HFFc6 (cell line): Measurements from ENCODE around the gene GRM4. TPM values are rescaled to one million over a fixed set of nuclear protein-coding genes. Genes with fewer than 3 reads are reported as not detected.

Experiments used
- DNase-seq: peaks from one replicate; pipeline ENCODE4 v3.0.0-alpha.2; 2018
- H3K27ac Mint-ChIP-seq: 2 replicates; pipeline ENCODE4 v1.8.0; 2020; ENCODE audit warnings: mild to moderate bottlenecking, mixed read lengths
- H3K27me3 Mint-ChIP-seq: 2 replicates; pipeline ENCODE4 v1.8.0; 2021; ENCODE audit warnings: mild to moderate bottlenecking, moderate library complexity, mixed read lengths; ENCODE audit not compliant: insufficient read depth
- H3K36me3 Mint-ChIP-seq: 2 replicates; pipeline ENCODE4 v1.8.0; 2021; ENCODE audit warnings: low read depth, mixed read lengths
- H3K4me1 Mint-ChIP-seq: 2 replicates; pipeline ENCODE4 v1.8.0; 2020; ENCODE audit warnings: low read depth, mixed read lengths
- H3K4me3 Mint-ChIP-seq: 2 replicates; pipeline ENCODE4 v1.8.0; 2020; ENCODE audit warnings: mild to moderate bottlenecking, moderate library complexity, mixed read lengths
- H3K9me3 Mint-ChIP-seq: 2 replicates; pipeline ENCODE4 v1.8.0; 2020; ENCODE audit warnings: mild to moderate bottlenecking, mixed read lengths
- CTCF ChIP-seq: fragments of 200-600 bp; sonication (generic); IDR thresholded peaks from 2 replicates; pipeline ENCODE4 v1.5.0; 2021; ENCODE audit warnings: antibody characterized with exemption, mild to moderate bottlenecking
- total RNA-seq, 6 experiments: library from RNA; stranded (reverse); fragmentation: NEBNext Ultra II Directional; extraction: Animal tissue kit (Norgen Biotek cat#: 25700); gene quantifications; 2 replicates in 1 of 6; 3 replicates in 5 of 6; pipeline ENCODE4 v1.2.3, GENCODE V29; 2021

Gene GRM4
- total RNA-seq, 6 experiments from 2014 or later: 0.12 to 0.14 TPM; not detected in 4

DNA sequence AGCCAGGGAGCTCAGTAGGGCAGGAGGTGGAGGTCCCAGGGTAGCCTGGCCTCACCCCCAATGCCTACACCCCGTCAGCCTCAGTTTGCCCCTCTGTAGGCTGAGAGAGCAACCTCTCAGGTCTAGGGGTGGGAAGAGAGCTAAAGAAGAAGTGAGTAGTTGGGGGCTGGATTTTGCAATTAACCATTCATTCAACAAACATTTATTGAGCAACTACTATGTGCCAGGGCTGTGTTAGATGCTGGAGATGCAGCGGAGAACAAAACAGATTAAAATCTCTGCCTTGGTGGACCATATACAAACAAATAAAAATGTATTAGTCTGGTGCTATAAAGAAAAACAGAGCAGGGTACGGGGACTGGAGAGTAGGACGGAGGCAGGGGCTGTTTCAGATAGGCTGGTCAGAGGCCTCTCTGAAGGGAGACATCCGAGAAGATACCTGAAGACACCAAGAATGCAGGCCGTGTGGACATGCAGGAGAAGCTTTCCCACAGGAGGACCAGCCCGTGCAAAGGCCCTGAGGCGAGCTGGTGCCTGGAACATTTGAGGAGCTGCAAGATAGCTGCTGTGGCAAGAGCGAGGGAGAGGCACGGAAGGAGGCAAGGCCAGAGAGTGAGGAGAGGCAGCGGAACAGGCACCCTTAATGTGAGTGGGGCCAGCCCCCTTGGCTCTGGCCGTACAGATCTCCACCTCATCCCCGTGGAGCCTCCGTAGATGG, 60.3 kb downstream of the GRM4 start:
- Mint-ChIP-seq H3K27me3 (peaks cover 40% of the 10 kb centered on the region), H3K4me1 (no peaks in the 10 kb centered on the region)

GRCh38 chr6:34084591-34085290, 61.1 kb downstream of the GRM4 start:
- H3K36me3 Mint-ChIP-seq: no peaks in the 10 kb centered on the region
- DNase-seq: no peak
- H3K4me1 Mint-ChIP-seq: no peaks in the 10 kb centered on the region
- no peaks in the 10 kb centered on the region for H3K9me3 Mint-ChIP-seq
- H3K27ac Mint-ChIP-seq: no peak overlapping the region
- H3K4me3 Mint-ChIP-seq: no peak overlapping the region
- no peak for TF ChIP-seq CTCF
- peaks cover 34% of the 10 kb centered on the region for H3K27me3 Mint-ChIP-seq

More for the DNA sequence above, 60.3 kb downstream of the GRM4 start:
- TF ChIP-seq CTCF: no peak
- no peak for DNase-seq
- Mint-ChIP-seq H3K9me3 (no peaks in the 10 kb centered on the region), H3K36me3 (no peaks in the 10 kb centered on the region), H3K27ac (no peak overlapping the region), H3K4me3 (no peak overlapping the region)

GRCh38 chr6:34082864-34083626, 62.8 kb downstream of the GRM4 start:
- no peak for TF ChIP-seq CTCF
- no peaks in the 10 kb centered on the region for H3K9me3 Mint-ChIP-seq
- no peaks in the 10 kb centered on the region for H3K4me1 Mint-ChIP-seq
- no peaks in the 10 kb centered on the region for H3K36me3 Mint-ChIP-seq
- H3K27me3 Mint-ChIP-seq: peaks cover 31% of the 10 kb centered on the region
- no peak for DNase-seq
- no peak overlapping the region for H3K27ac Mint-ChIP-seq
- H3K4me3 Mint-ChIP-seq: no peak overlapping the region

- H3K27ac Mint-ChIP-seq: no peak overlapping the region
- no peak overlapping the region for H3K4me3 Mint-ChIP-seq
- DNase-seq: no peak
- H3K9me3 Mint-ChIP-seq: no peaks in the 10 kb centered on the region
- no peaks in the 10 kb centered on the region for H3K36me3 Mint-ChIP-seq
- no peaks in the 10 kb centered on the region for H3K4me1 Mint-ChIP-seq
- peaks cover 31% of the 10 kb centered on the region for H3K27me3 Mint-ChIP-seq
- no peak for TF ChIP-seq CTCF
Observed at GRCh38 chr6:34082348-34082747, 63.5 kb downstream of the GRM4 start.

- peaks cover 39% of the 10 kb centered on the region for H3K27me3 Mint-ChIP-seq
- no peaks in the 10 kb centered on the region for H3K36me3 Mint-ChIP-seq
- no peak overlapping the region for H3K27ac Mint-ChIP-seq
- no peaks in the 10 kb centered on the region for H3K4me1 Mint-ChIP-seq
- no peak overlapping the region for H3K4me3 Mint-ChIP-seq
- no peaks in the 10 kb centered on the region for H3K9me3 Mint-ChIP-seq
- DNase-seq: no peak
- no peak for TF ChIP-seq CTCF
Observed at GRCh38 chr6:34080357-34080756, 65.5 kb downstream of the GRM4 start.
